SK-N-SH treated with all-trans-retinoic acid at 6 μM for 48 hours (cell line): ENCODE data around the gene PPP2R5D.

Experiments
- ATAC-seq: fragments of 200-7000 bp; cut with Tn5 transposase; 3 replicates; pipeline ENCODE4 v1.9.1; 2020; ENCODE audit warnings: mild to moderate bottlenecking, moderate library complexity
- ARNTL ChIP-seq: fragments of 450-650 bp; formaldehyde crosslinking; IDR thresholded peaks from 2 replicates; pipeline ENCODE4 v1.5.0; 2020; ENCODE audit warnings: low read depth, mild to moderate bottlenecking, moderate library complexity, borderline replicate concordance
- BACH2 ChIP-seq: fragments of 250-450 bp; sonication (Bioruptor Pico); IDR thresholded peaks from 2 replicates; pipeline ENCODE4 v1.9.0; 2021; ENCODE audit warnings: mild to moderate bottlenecking, borderline replicate concordance
- CSDC2 ChIP-seq: fragments of 250-450 bp; sonication (Bioruptor Pico); IDR thresholded peaks from 2 replicates; pipeline ENCODE4 v1.5.0; 2020; ENCODE audit warnings: mild to moderate bottlenecking, moderate library complexity
- ESRRG ChIP-seq: fragments of 250-450 bp; sonication (Bioruptor Pico); IDR thresholded peaks from 2 replicates; pipeline ENCODE4 v1.6.1; 2021; ENCODE audit warnings: mild to moderate bottlenecking
- ISL1 ChIP-seq: fragments of 250-450 bp; sonication (Bioruptor Pico); IDR thresholded peaks from 2 replicates; pipeline ENCODE4 v2.1.2; 2022; ENCODE audit warnings: mild to moderate bottlenecking, moderate library complexity
- OSR1 ChIP-seq: fragments of 250-450 bp; sonication (Bioruptor Pico); IDR thresholded peaks from 2 replicates; pipeline ENCODE4 v1.8.0; 2022; ENCODE audit warnings: moderate library complexity, mild to moderate bottlenecking, inconsistent platforms
- PPARA ChIP-seq: fragments of 250-450 bp; sonication (Bioruptor Pico); IDR thresholded peaks from 2 replicates; pipeline ENCODE4 v1.5.0; 2020; ENCODE audit warnings: mild to moderate bottlenecking, borderline replicate concordance
- RARB ChIP-seq: fragments of 250-450 bp; sonication (Bioruptor Pico); IDR thresholded peaks from 2 replicates; pipeline ENCODE4 v1.8.0; 2021; ENCODE audit warnings: mild to moderate bottlenecking, moderate library complexity
- SNAI2 ChIP-seq: fragments of 250-450 bp; sonication (Bioruptor Pico); IDR thresholded peaks from 2 replicates; pipeline ENCODE4 v1.5.0; 2020; ENCODE audit warnings: mild to moderate bottlenecking, moderate library complexity
- TCF4 ChIP-seq: fragments of 250-450 bp; sonication (Bioruptor Pico); IDR thresholded peaks from 2 replicates; pipeline ENCODE4 v1.8.0; 2021; ENCODE audit warnings: mild to moderate bottlenecking, moderate library complexity, borderline replicate concordance
- TOX ChIP-seq: fragments of 250-450 bp; sonication (Bioruptor Pico); IDR thresholded peaks from 2 replicates; pipeline ENCODE4 v1.8.0; 2021; ENCODE audit warnings: mild to moderate bottlenecking, moderate library complexity, borderline replicate concordance
- ZC3H10 ChIP-seq: fragments of 250-450 bp; sonication (Bioruptor Pico); IDR thresholded peaks from 2 replicates; pipeline ENCODE4 v1.5.1; 2021; ENCODE audit warnings: mild to moderate bottlenecking, moderate library complexity
- ZFP3 ChIP-seq: fragments of 250-450 bp; sonication (Bioruptor Pico); IDR thresholded peaks from 2 replicates; pipeline ENCODE4 v1.5.0; 2020; ENCODE audit warnings: mild to moderate bottlenecking, moderate library complexity
- ZFP30 ChIP-seq: fragments of 450-650 bp; formaldehyde crosslinking; IDR thresholded peaks from 2 replicates; pipeline ENCODE4 v1.5.0; 2022; ENCODE audit warnings: mild to moderate bottlenecking, moderate library complexity
- ZNF565 ChIP-seq: fragments of 450-650 bp; formaldehyde crosslinking; conservative IDR thresholded peaks from 2 replicates; pipeline ENCODE4 v1.5.0; 2020; ENCODE audit warnings: low read depth, mild to moderate bottlenecking, moderate library complexity
- ZNF70 ChIP-seq: fragments of 450-650 bp; formaldehyde crosslinking; IDR thresholded peaks from 2 replicates; pipeline ENCODE4 v1.5.0; 2020; ENCODE audit warnings: mild to moderate bottlenecking, moderate library complexity
- ZNF8 ChIP-seq: fragments of 450-650 bp; formaldehyde crosslinking; IDR thresholded peaks from 2 replicates; pipeline ENCODE4 v1.5.0; 2020; ENCODE audit warnings: mild to moderate bottlenecking, moderate library complexity
- TF ChIP-seq, protein P1 (sequence below): fragments of 250-450 bp; sonication (Bioruptor Pico); IDR thresholded peaks from 2 replicates; pipeline ENCODE4 v1.8.0; 2021; ENCODE audit warnings: low read depth, mild to moderate bottlenecking, moderate library complexity, borderline replicate concordance
- TF ChIP-seq, protein P2 (sequence below): fragments of 250-450 bp; sonication (Bioruptor Pico); IDR thresholded peaks from 2 replicates; pipeline ENCODE4 v1.5.1; 2020; ENCODE audit warnings: low read depth, mild to moderate bottlenecking, moderate library complexity
- TF ChIP-seq, protein P3 (sequence below): fragments of 250-450 bp; sonication (Bioruptor Pico); IDR thresholded peaks from 2 replicates; pipeline ENCODE4 v1.8.0; 2020; ENCODE audit warnings: mild to moderate bottlenecking, moderate library complexity, borderline replicate concordance
- TF ChIP-seq, protein P4 (sequence below): fragments of 250-450 bp; sonication (Bioruptor Pico); IDR thresholded peaks from 2 replicates; pipeline ENCODE4 v1.5.1; 2021; ENCODE audit warnings: mild to moderate bottlenecking, moderate library complexity
- TF ChIP-seq, protein P5 (sequence below): fragments of 250-450 bp; sonication (Bioruptor Pico); IDR thresholded peaks from 2 replicates; pipeline ENCODE4 v1.5.0; 2020; ENCODE audit warnings: mild to moderate bottlenecking, moderate library complexity

The PPP2R5D gene

DNA sequence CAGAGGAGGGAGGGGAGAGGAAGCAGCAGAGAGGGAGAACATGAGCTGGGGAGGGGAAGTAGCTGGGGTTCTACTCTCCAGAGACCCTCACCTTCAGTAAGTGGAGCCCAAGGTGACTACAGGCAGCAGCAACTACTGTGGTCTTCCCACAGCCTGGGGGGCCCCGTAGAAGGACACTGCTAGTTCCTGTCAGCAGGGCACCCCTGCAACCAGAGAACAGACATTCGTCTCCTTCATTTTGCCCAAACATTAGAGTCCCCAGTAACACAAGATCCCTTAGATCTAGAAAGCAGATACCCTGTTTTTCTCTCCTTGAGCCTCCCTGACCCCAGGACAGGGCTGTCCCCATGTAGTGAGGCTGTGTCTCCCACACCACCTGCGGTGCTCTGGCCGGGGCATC, 15.6 kb upstream of the PPP2R5D start:
- no peak for ATAC-seq
- no peak for TF ChIP-seq BACH2 (CRISPR knock-in tag)
- TF ChIP-seq ZFP3 (CRISPR knock-in tag) = no peak
- TF ChIP-seq, protein P1, sequence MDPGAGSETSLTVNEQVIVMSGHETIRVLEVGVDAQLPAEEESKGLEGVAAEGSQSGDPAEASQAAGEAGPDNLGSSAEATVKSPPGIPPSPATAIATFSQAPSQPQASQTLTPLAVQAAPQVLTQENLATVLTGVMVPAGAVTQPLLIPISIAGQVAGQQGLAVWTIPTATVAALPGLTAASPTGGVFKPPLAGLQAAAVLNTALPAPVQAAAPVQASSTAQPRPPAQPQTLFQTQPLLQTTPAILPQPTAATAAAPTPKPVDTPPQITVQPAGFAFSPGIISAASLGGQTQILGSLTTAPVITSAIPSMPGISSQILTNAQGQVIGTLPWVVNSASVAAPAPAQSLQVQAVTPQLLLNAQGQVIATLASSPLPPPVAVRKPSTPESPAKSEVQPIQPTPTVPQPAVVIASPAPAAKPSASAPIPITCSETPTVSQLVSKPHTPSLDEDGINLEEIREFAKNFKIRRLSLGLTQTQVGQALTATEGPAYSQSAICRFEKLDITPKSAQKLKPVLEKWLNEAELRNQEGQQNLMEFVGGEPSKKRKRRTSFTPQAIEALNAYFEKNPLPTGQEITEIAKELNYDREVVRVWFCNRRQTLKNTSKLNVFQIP (CRISPR knock-in tag) = no peak
- TF ChIP-seq OSR1 (CRISPR knock-in tag) = no peak
- no peak for TF ChIP-seq ARNTL
- TF ChIP-seq, protein P2, sequence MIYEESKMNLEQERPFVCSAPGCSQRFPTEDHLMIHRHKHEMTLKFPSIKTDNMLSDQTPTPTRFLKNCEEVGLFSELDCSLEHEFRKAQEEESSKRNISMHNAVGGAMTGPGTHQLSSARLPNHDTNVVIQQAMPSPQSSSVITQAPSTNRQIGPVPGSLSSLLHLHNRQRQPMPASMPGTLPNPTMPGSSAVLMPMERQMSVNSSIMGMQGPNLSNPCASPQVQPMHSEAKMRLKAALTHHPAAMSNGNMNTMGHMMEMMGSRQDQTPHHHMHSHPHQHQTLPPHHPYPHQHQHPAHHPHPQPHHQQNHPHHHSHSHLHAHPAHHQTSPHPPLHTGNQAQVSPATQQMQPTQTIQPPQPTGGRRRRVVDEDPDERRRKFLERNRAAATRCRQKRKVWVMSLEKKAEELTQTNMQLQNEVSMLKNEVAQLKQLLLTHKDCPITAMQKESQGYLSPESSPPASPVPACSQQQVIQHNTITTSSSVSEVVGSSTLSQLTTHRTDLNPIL (CRISPR knock-in tag) = no peak
- TF ChIP-seq, protein P3, sequence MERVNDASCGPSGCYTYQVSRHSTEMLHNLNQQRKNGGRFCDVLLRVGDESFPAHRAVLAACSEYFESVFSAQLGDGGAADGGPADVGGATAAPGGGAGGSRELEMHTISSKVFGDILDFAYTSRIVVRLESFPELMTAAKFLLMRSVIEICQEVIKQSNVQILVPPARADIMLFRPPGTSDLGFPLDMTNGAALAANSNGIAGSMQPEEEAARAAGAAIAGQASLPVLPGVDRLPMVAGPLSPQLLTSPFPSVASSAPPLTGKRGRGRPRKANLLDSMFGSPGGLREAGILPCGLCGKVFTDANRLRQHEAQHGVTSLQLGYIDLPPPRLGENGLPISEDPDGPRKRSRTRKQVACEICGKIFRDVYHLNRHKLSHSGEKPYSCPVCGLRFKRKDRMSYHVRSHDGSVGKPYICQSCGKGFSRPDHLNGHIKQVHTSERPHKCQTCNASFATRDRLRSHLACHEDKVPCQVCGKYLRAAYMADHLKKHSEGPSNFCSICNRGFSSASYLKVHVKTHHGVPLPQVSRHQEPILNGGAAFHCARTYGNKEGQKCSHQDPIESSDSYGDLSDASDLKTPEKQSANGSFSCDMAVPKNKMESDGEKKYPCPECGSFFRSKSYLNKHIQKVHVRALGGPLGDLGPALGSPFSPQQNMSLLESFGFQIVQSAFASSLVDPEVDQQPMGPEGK (CRISPR knock-in tag) = no peak
- no peak for TF ChIP-seq ZC3H10 (CRISPR knock-in tag)
- no peak for TF ChIP-seq PPARA
- no peak for TF ChIP-seq CSDC2 (CRISPR knock-in tag)
- TF ChIP-seq ZNF70 = no peak
- no peak for TF ChIP-seq ESRRG
- TF ChIP-seq TOX (CRISPR knock-in tag) = no peak
- TF ChIP-seq, protein P4, sequence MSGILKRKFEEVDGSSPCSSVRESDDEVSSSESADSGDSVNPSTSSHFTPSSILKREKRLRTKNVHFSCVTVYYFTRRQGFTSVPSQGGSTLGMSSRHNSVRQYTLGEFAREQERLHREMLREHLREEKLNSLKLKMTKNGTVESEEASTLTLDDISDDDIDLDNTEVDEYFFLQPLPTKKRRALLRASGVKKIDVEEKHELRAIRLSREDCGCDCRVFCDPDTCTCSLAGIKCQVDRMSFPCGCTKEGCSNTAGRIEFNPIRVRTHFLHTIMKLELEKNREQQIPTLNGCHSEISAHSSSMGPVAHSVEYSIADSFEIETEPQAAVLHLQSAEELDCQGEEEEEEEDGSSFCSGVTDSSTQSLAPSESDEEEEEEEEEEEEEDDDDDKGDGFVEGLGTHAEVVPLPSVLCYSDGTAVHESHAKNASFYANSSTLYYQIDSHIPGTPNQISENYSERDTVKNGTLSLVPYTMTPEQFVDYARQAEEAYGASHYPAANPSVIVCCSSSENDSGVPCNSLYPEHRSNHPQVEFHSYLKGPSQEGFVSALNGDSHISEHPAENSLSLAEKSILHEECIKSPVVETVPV (CRISPR knock-in tag) = no peak
- no peak for TF ChIP-seq TCF4
- TF ChIP-seq ZNF565 (CRISPR knock-in tag) = no peak
- TF ChIP-seq ZFP30 = no peak

DNA sequence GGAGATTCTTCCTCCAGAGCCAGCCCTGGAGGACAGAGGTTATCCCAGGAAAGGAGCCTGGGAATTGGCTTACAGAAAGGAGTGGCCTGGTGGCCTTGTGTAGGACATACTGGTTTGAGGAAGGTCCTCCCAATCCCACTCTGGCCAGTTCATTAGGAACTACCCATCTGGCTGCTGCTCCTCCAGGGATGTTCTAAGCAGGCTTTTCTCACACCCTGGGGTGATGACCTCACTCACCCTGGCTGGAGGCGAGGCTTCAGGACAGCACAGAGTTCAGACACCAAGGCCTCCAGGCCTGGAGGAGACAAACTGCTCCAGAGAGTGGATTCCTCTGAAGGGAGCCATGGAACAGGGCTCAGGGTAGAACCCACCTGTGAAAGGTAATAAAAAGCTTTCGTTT, 14.9 kb upstream of the PPP2R5D start:
- no peak for ATAC-seq

More for the DNA sequence above, 14.9 kb upstream of the PPP2R5D start:
- TF ChIP-seq ISL1 (CRISPR knock-in tag) (no peak), SNAI2 (CRISPR knock-in tag) (no peak), RARB (no peak), OSR1 (CRISPR knock-in tag) (no peak), ARNTL (no peak), TCF4 (no peak), ZNF8 (CRISPR knock-in tag) (no peak), CSDC2 (CRISPR knock-in tag) (no peak), ESRRG (no peak)
- TF ChIP-seq, protein P1 (CRISPR knock-in tag) = no peak
- TF ChIP-seq, protein P2 (CRISPR knock-in tag) = no peak
- TF ChIP-seq, protein P5, sequence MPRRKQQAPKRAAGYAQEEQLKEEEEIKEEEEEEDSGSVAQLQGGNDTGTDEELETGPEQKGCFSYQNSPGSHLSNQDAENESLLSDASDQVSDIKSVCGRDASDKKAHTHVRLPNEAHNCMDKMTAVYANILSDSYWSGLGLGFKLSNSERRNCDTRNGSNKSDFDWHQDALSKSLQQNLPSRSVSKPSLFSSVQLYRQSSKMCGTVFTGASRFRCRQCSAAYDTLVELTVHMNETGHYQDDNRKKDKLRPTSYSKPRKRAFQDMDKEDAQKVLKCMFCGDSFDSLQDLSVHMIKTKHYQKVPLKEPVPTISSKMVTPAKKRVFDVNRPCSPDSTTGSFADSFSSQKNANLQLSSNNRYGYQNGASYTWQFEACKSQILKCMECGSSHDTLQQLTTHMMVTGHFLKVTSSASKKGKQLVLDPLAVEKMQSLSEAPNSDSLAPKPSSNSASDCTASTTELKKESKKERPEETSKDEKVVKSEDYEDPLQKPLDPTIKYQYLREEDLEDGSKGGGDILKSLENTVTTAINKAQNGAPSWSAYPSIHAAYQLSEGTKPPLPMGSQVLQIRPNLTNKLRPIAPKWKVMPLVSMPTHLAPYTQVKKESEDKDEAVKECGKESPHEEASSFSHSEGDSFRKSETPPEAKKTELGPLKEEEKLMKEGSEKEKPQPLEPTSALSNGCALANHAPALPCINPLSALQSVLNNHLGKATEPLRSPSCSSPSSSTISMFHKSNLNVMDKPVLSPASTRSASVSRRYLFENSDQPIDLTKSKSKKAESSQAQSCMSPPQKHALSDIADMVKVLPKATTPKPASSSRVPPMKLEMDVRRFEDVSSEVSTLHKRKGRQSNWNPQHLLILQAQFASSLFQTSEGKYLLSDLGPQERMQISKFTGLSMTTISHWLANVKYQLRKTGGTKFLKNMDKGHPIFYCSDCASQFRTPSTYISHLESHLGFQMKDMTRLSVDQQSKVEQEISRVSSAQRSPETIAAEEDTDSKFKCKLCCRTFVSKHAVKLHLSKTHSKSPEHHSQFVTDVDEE (CRISPR knock-in tag) = no peak
